Measurements from ENCODE around the gene NHSL2.

GRCh38 chrX:72182924-72183323, 272.3 kb downstream of the NHSL2 start:
- TF ChIP-seq CTCF (conservative IDR thresholded peaks at IDR 0.05; ENCODE audit: low read length) (no peak), EZH2phosphoT487 (IDR thresholded peaks at IDR 0.05; ENCODE audit: borderline replicate concordance, low read depth, low read length) (no peak)
